ENCODE results near the gene SLC34A3.

SLC34A3 gene

DNA sequence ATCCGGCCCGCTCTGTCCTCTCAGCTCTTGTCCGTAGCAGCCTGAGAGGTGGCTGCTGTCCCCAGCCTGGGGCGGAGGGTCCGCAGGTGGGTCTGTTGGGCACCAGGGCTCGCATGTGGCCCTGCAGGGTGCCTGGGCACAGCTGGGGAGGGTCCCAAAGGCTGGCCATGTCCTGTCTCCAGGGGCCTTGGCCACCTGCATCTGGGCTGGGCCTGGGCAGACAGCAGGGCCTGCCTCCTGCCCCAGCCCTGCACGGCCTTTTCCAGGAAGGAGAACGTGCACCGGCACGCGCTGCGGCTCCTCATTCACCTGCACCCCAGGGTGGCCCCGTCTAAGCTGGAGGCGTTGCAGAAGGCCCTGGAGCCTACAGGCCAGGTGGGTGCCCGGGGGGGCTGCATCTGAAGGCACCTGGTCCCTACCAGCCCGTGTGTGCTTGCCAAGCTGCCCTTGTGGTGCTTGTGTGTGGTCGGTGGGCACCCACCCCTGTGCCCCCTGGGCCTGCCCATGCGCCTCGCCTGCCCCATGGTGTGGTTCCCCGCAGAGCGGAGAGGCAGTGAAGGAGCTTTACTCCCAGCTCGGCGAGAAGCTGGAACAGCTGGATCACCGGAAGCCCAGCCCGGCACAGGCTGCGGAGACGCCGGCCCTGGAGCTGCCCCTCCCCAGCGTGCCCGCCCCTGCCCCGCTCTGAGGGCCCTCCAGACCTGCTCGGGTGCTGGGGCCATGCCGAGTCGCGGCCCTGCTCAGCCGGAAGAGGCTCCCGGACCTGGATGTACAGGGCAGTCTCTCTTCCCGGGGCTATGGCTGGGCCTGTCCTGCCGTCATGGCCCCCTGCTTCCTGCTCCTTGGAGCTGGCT is 41.8 kb downstream of the SLC34A3 start:
- H3K4me3 ChIP-seq (ENCODE audit: low read length), result no peak overlapping the region
- no peaks in the 10 kb centered on the region for H3K27me3 ChIP-seq (replicated peaks; ENCODE audit: control insufficient read depth, insufficient read depth, low read length)
- H3K36me3 ChIP-seq (ENCODE audit: control insufficient read depth, insufficient read depth, low read length, severe bottlenecking), result peaks cover 29% of the 10 kb centered on the region
- DNase-seq (ENCODE audit: low read depth), result no peak
- no peaks in the 10 kb centered on the region for H3K9me3 ChIP-seq (ENCODE audit: control insufficient read depth, low read length)
- H3K4me1 ChIP-seq (ENCODE audit: control insufficient read depth, insufficient read depth, low read length), result peaks cover 21% of the 10 kb centered on the region
- no peak overlapping the region for H3K9ac ChIP-seq (ENCODE audit: low read length)

DNA sequence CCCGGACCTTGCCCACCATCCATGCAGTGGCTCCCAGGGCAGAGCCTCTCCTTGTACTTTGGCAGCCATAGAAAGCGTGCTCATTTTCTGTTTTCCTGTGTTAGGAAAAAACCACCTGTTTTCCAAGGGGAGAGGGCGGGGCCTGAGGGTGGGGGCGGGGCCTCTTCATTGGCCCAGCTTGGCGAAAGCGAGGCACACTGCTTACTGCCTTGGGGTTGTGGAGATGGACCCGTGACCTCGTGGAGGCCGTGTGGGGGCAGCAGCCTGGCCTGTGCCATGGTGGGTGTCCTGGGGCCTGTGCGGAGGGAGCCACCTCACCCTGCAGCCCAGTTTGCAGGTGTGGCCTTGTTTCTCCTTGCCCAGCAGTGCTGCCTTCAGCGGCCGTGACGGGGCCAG is 42.4 kb downstream of the SLC34A3 start:
- Histone ChIP-seq H3K36me3 (ENCODE audit: control insufficient read depth, insufficient read depth, low read length, severe bottlenecking) (peaks cover 26% of the 10 kb centered on the region), H3K4me1 (ENCODE audit: control insufficient read depth, insufficient read depth, low read length) (peaks cover 23% of the 10 kb centered on the region), H3K4me3 (ENCODE audit: low read length) (no peak overlapping the region), H3K9ac (ENCODE audit: low read length) (no peak overlapping the region), H3K27me3 (replicated peaks; ENCODE audit: control insufficient read depth, insufficient read depth, low read length) (no peaks in the 10 kb centered on the region), H3K9me3 (ENCODE audit: control insufficient read depth, low read length) (no peaks in the 10 kb centered on the region)
- DNase-seq (ENCODE audit: low read depth), result no peak

DNA sequence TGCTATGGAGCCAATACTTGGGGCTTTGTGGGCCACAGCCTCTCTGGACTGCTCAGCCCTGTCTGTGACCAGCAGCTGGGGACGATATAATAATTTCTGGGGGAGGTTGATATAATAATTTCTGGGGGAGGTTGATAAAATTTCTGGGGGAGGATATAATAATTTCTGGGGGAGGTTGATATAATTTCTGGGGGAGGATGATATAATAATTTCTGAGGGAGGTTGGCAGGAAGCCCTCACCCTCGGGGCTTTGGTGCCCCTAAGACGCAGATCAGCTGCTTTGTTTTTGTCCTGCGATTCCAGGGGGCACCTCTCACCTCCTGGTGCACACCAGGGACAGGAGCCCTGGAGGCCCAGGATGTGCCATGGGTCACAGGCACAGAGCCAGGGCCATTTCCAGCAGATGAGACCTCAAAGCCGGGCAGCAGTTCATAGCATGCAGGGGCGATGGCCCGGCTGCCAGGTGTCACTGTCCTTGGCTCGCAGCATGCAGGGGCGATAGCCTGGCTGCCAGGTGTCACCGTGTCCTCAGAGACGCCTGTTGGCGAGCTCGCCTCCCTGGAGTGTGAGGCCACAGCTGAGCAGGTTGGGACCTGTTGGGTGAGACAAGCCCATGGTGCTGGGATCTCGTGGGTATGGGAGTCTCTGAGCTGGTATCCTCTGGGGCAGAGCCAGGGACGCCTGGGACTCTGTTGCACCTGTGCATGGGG is 43.1 kb downstream of the SLC34A3 start:
- Histone ChIP-seq H3K27me3 (replicated peaks; ENCODE audit: control insufficient read depth, insufficient read depth, low read length) (no peaks in the 10 kb centered on the region), H3K9me3 (ENCODE audit: control insufficient read depth, low read length) (no peaks in the 10 kb centered on the region), H3K9ac (ENCODE audit: low read length) (no peak overlapping the region), H3K4me1 (ENCODE audit: control insufficient read depth, insufficient read depth, low read length) (peaks cover 23% of the 10 kb centered on the region), H3K36me3 (ENCODE audit: control insufficient read depth, insufficient read depth, low read length, severe bottlenecking) (peaks cover 22% of the 10 kb centered on the region), H3K4me3 (ENCODE audit: low read length) (no peak overlapping the region)
- DNase-seq (ENCODE audit: low read depth), result no peak

DNA sequence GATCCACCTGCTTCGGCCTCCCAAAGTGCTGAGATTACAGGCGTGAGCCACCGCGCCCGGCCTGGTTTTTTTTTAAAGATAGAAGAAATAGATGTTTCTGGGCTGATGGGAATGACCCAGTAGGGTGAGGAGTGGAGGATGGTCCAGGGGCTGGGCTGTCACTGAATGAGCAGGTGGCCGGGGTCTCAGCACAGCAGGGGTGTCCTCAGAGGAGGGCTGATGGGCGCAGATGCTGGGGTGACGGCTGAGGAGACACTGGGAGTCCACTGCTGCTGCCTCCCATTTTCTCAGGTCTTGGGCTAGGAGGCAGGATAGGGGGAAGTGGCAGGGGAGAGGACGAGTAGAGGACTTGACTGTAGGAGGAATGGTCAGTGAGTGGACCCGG is 44.5 kb downstream of the SLC34A3 start:
- Histone ChIP-seq H3K4me3 (ENCODE audit: low read length) (no peak overlapping the region), H3K27me3 (replicated peaks; ENCODE audit: control insufficient read depth, insufficient read depth, low read length) (peaks cover 9% of the 10 kb centered on the region), H3K36me3 (ENCODE audit: control insufficient read depth, insufficient read depth, low read length, severe bottlenecking) (peaks cover 8% of the 10 kb centered on the region), H3K9ac (ENCODE audit: low read length) (no peak overlapping the region), H3K9me3 (ENCODE audit: control insufficient read depth, low read length) (no peaks in the 10 kb centered on the region), H3K4me1 (ENCODE audit: control insufficient read depth, insufficient read depth, low read length) (peaks cover 23% of the 10 kb centered on the region)
- no peak for DNase-seq (ENCODE audit: low read depth)

DNA sequence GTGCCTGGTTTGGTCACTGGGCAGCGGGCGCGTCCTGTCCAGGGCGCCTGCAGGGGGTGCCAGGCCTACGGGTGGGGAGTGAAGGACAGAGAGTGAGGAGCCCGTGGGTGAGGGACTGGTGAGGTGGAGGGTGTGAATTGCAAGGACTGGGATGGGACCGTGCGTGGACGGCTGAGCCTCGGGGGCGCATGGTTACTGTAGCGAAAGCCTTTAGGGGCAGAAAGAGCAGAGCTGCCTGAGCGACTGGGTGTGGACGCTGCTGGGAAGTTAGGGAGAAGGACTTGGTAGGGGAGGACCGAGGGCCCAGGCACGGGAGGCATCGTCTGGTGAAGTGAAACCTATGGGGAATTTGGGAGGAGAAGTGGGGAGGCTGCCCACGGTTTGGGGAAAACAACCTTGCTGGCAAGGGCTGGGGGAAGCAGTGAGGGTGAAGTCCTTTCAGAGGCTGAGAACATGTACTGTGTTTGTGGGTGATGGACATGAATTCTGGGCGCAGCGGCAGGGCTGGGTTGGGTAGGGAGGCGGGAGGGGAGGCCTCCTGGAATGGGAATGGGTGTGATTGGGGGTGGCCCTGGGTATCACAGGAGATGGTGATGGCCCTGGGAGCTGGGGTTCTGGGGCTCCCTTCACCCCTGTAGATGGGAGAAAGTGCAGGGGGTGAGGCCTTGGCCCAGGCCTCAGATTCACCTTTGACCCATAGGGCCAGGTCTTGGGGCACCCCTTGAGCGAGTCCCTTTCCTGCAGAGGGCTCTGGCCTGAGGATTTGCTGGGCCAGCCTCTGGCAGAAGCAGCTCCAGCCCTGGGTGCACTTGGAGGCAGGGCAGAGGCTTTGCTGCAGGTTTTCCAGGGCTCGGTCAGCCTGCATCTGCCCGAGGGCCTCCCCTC is 45.1 kb downstream of the SLC34A3 start:
- peaks cover 23% of the 10 kb centered on the region for H3K4me1 ChIP-seq (ENCODE audit: control insufficient read depth, insufficient read depth, low read length)
- no peak overlapping the region for H3K4me3 ChIP-seq (ENCODE audit: low read length)
- H3K27me3 ChIP-seq (replicated peaks; ENCODE audit: control insufficient read depth, insufficient read depth, low read length), result peaks cover 14% of the 10 kb centered on the region
- no peak overlapping the region for H3K9ac ChIP-seq (ENCODE audit: low read length)
- peaks cover 6% of the 10 kb centered on the region for H3K36me3 ChIP-seq (ENCODE audit: control insufficient read depth, insufficient read depth, low read length, severe bottlenecking)
- H3K9me3 ChIP-seq (ENCODE audit: control insufficient read depth, low read length), result no peaks in the 10 kb centered on the region
- DNase-seq (ENCODE audit: low read depth), result no peak

DNA sequence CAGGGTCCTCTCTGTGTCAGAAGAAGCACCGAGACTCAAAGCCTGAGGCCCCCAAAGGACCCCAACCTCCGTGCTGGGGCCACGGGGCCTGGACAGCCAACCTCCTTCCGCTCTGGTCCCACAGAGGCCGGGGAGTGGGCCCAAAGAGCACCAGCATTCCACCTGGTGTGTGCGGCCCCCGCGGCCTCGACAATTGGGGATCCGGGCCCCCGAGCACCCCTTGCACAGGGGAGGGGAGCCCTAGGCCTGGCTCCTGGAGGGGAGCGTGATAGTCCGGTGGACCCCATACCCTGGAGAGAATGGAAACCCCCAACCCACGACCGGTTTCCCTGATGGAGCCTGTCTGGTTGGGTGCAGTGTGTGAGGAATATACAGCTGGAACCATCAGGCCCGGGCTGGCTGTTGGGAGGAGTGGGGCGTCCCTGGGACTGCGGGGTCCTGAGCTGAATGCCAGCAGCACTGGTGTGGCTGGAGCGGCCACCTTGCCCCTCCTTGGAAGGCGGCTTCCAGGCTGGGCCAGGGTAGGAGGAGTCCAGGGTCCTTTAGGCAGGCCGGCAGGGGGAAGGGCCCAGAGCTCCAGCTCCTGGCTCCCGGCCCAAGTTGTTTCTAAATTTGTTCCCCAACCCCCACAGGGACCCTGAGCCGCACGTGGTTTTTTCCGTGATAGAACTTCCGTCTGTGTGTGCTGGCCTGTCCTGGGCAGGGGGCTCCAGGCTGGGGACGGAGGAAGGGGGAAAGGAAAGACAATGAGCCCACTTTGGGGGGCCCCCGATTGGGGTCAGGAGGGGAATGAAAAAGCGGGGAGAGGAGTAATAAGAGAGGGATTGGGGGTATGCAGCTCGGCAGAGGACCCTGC is 46.0 kb downstream of the SLC34A3 start:
- H3K9me3 ChIP-seq (ENCODE audit: control insufficient read depth, low read length), result no peaks in the 10 kb centered on the region
- H3K27me3 ChIP-seq (replicated peaks; ENCODE audit: control insufficient read depth, insufficient read depth, low read length), result peaks cover 14% of the 10 kb centered on the region
- no peaks in the 10 kb centered on the region for H3K36me3 ChIP-seq (ENCODE audit: control insufficient read depth, insufficient read depth, low read length, severe bottlenecking)
- H3K9ac ChIP-seq (ENCODE audit: low read length), result peak overlapping the region; percentile 63
- peak; percentile 80 for DNase-seq (ENCODE audit: low read depth)
- peak overlapping the region; percentile 61 for H3K4me3 ChIP-seq (ENCODE audit: low read length)
- H3K4me1 ChIP-seq (ENCODE audit: control insufficient read depth, insufficient read depth, low read length), result peaks cover 23% of the 10 kb centered on the region

DNA sequence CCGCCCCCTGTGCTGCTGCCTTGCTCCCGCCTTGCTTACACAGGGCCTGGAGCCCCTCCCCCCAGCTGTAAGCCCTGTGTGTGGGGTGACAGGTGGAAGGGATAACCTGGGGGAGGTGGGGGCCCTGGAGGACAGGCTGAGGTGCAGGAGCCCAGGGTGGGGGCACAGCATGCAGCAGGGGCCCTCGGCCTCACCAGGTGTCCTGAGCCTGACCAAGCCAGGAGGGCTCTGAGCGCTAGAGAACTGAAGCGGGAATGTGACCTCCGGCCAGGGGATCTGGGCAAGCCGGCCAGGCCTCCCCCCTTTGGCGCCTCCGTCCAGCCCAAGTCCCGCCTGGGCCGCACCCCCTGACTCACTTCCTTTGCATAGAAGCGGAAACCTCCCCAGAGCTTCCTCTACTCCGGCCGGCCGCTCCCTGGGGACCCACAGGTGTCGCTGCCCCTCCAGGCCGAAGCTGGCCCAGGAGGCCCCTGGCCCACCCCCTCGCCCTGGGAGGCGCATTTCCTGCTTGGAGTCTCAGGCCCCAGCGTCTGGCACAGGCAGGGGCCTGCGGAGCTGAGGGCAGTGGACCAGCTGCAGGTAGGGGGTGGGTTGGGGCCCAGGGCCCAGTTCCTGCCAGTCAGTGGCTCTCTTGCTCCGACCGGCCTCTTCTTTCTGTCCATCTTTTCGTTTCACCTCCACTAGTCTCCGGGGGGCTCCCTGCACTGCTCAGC is 46.8 kb downstream of the SLC34A3 start, which contains the start of gene TOR4A:
Gene TOR4A (plus strand): TSS at position 398 of the 713 bp plus-strand sequence. CDS start 964 bp downstream, outside the sequence.
- H3K9ac ChIP-seq (ENCODE audit: low read length), result peak within 1 kb of the TSS; percentile 63
- H3K27me3 ChIP-seq (replicated peaks; ENCODE audit: control insufficient read depth, insufficient read depth, low read length), result peaks cover 14% of the 10 kb centered on the region
- no peaks in the 10 kb centered on the region for H3K9me3 ChIP-seq (ENCODE audit: control insufficient read depth, low read length)
- DNase-seq (ENCODE audit: low read depth), result peak; percentile 92
- no peaks in the 10 kb centered on the region for H3K36me3 ChIP-seq (ENCODE audit: control insufficient read depth, insufficient read depth, low read length, severe bottlenecking)
- peak within 1 kb of the TSS; percentile 61 for H3K4me3 ChIP-seq (ENCODE audit: low read length)
- peaks cover 23% of the 10 kb centered on the region for H3K4me1 ChIP-seq (ENCODE audit: control insufficient read depth, insufficient read depth, low read length)

DNA sequence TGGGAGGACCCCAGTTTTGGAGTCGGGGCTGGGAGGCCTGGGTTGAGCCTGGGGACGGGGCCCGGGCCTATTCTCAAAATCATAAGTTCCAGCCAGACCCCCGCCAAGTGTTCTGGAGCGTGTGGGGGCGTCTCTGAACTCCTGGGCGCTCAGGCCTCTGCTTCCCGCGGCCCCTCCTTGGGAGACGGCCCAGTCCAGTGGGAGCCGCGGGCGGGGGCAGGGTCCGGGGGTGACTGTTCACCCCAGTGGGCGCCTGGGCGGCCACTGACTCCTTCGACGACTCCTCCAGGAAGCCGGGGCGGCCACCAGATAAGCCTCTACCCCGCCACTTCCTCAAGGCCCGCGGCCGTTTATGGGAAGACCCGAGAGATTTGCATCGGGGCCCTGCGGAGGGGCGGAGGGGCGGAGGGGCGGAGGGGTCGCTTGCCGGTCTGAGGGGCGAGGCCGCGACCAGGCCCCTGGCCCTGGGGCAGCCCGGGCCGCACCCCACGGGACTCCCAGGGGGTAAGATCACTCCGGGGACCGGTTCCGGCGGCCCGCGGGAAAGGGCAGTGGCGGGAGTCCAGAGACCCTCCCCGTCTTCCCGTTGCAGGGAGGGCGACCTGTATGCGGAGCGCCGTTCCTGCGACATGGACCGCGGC is 47.5 kb downstream of the SLC34A3 start:
- DNase-seq (ENCODE audit: low read depth), result peak; percentile 51
- no peaks in the 10 kb centered on the region for H3K36me3 ChIP-seq (ENCODE audit: control insufficient read depth, insufficient read depth, low read length, severe bottlenecking)
- peak overlapping the region; percentile 34 for H3K9ac ChIP-seq (ENCODE audit: low read length)
- H3K27me3 ChIP-seq (replicated peaks; ENCODE audit: control insufficient read depth, insufficient read depth, low read length), result peaks cover 14% of the 10 kb centered on the region
- H3K4me1 ChIP-seq (ENCODE audit: control insufficient read depth, insufficient read depth, low read length), result peaks cover 23% of the 10 kb centered on the region
- H3K9me3 ChIP-seq (ENCODE audit: control insufficient read depth, low read length), result no peaks in the 10 kb centered on the region
- H3K4me3 ChIP-seq (ENCODE audit: low read length), result peak overlapping the region; percentile 61

DNA sequence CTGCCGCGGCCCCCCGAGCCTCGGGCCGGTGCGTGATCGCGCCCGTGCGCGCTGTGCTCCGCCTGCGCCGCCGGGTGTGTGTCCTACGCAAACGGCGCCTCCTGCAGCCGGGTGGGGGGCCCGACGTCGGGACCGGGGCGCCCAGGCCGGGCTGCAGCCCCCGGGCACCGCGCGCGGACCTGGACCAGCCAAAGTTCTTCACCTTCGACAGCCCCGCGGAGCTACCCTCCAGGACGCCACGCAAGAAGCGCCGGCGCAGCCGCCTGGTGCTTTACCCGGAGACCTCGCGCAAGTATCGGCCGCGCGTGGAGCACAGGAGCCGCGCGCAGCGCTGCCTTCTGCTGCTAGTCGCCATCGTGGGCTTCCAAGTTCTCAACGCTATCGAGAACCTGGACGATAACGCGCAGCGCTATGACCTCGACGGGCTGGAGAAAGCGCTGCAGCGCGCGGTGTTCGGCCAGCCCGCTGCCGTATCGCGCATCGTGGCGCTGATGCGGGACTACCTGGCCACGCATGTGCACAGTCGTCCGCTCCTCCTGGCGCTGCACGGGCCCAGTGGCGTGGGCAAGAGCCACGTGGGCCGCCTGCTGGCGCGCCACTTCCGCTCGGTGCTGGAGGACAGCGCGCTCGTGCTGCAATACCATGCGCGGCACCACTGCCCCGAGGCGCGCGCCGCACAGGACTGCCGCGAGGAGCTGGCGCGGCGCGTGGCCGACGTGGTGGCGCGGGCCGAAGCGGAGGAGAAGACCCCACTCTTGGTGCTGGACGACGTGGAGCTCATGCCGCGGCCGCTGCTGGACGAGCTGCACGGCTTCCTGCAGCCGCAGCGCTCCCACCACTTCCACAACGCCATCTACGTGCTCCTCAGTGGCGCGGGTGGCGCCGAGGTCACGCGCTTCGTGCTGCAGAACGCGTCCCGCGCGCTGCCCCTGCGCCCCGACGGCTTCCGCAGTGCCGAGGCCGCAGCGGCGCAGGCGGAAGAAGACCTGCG is 48.3 kb downstream of the SLC34A3 start:
- no peaks in the 10 kb centered on the region for H3K36me3 ChIP-seq (ENCODE audit: control insufficient read depth, insufficient read depth, low read length, severe bottlenecking)
- H3K4me1 ChIP-seq (ENCODE audit: control insufficient read depth, insufficient read depth, low read length), result peaks cover 23% of the 10 kb centered on the region
- H3K9ac ChIP-seq (ENCODE audit: low read length), result no peak overlapping the region
- peaks cover 14% of the 10 kb centered on the region for H3K27me3 ChIP-seq (replicated peaks; ENCODE audit: control insufficient read depth, insufficient read depth, low read length)
- no peaks in the 10 kb centered on the region for H3K9me3 ChIP-seq (ENCODE audit: control insufficient read depth, low read length)
- no peak for DNase-seq (ENCODE audit: low read depth)
- no peak overlapping the region for H3K4me3 ChIP-seq (ENCODE audit: low read length)
